SK-N-SH (cell line): ENCODE data around the gene COG2. TPM values are rescaled to one million over a fixed set of nuclear protein-coding genes. Genes with fewer than 3 reads are reported as not detected.

Source experiments
- CTCF ChIA-PET: fragments of 300-600, 350-600 bp; formaldehyde crosslinking; extraction: SDS; loops from one replicate; lab custom pipeline; 2021; lab: Yijun Ruan, JAX
- POLR2A ChIA-PET: fragments of 350-600 bp; sonication (Branson Sonifier 250); formaldehyde crosslinking; extraction: SDS; loops from one replicate; lab custom pipeline; 2020; ENCODE audit warnings: antibody characterized with exemption, inconsistent platforms; lab: Yijun Ruan, JAX
- DNase-seq: peaks from one replicate; pipeline ENCODE4 v3.0.0; 2012
- H2AFZ ChIP-seq: fragments of 200-600 bp; sonication (generic); 2 replicates; pipeline ENCODE4 v1.8.1; 2016; ENCODE audit warnings: antibody characterized with exemption, mild to moderate bottlenecking, low read depth
- H3F3A ChIP-seq: fragments of 200-600 bp; sonication (generic); replicated peaks from 2 replicates; pipeline ENCODE3; 2016; ENCODE audit warnings: antibody characterized with exemption, mild to moderate bottlenecking; ENCODE audit not compliant: insufficient read depth
- H3K27ac ChIP-seq, 2 experiments: fragments of 200-500 bp in 1 of 2; fragments of 200-600 bp in 1 of 2; sonication (Bioruptor generic) in 1 of 2; sonication (generic), shearing (Covaris generic) in 1 of 2; 2 replicates each; pipeline versions ENCODE4 v1.5.1 to v1.6.1; 2014 to 2016; ENCODE audit warnings: low read depth in 2 of 2, inconsistent platforms in 1 of 2, low read length in 1 of 2, mild to moderate bottlenecking in 1 of 2, mixed read lengths in 1 of 2
- H3K27me3 ChIP-seq: fragments of 200-600 bp; sonication (generic), shearing (Covaris generic); 2 replicates; pipeline ENCODE4 v1.6.1; 2016; ENCODE audit warnings: mixed run types; ENCODE audit not compliant: insufficient read depth
- H3K36me3 ChIP-seq, 2 experiments: fragments of 200-500 bp in 1 of 2; fragments of 200-600 bp in 1 of 2; sonication (Bioruptor generic) in 1 of 2; sonication (generic) in 1 of 2; replicated peaks in 1 of 2; 2 replicates each; pipeline versions ENCODE3 to v1.5.1; 2014 to 2016; ENCODE audit warnings: low read length in 1 of 2, mild to moderate bottlenecking in 1 of 2; ENCODE audit not compliant: insufficient read depth in 2 of 2, control insufficient read depth in 1 of 2
- H3K4me1 ChIP-seq, 2 experiments: fragments of 200-500 bp in 1 of 2; fragments of 200-600 bp in 1 of 2; sonication (Bioruptor generic) in 1 of 2; sonication (generic), shearing (Covaris generic) in 1 of 2; 2 replicates each; pipeline versions ENCODE4 v1.5.1 to v1.6.1; 2014 to 2016; ENCODE audit warnings: low read depth in 1 of 2, low read length in 1 of 2, mixed run types in 1 of 2; ENCODE audit not compliant: insufficient read depth in 2 of 2, control insufficient read depth in 1 of 2
- H3K4me2 ChIP-seq: fragments of 200-600 bp; sonication (generic), shearing (Covaris generic); 2 replicates; pipeline ENCODE4 v1.6.1; 2017; ENCODE audit warnings: mixed run types
- H3K4me3 ChIP-seq, 2 experiments: fragments of 200-500 bp in 1 of 2; fragments of 200-600 bp in 1 of 2; sonication (Bioruptor generic) in 1 of 2; sonication (generic), shearing (Covaris generic) in 1 of 2; 2 replicates each; pipeline versions ENCODE4 v1.5.1 to v1.8.1; 2014 to 2016; ENCODE audit warnings: low read depth in 2 of 2, inconsistent platforms in 1 of 2, low read length in 1 of 2, mild to moderate bottlenecking in 1 of 2, mixed read lengths in 1 of 2, moderate library complexity in 1 of 2
- H3K79me2 ChIP-seq: fragments of 200-600 bp; sonication (generic); 2 replicates; pipeline ENCODE4 v1.8.1; 2017; ENCODE audit warnings: mild to moderate bottlenecking; ENCODE audit not compliant: insufficient read depth
- H3K9ac ChIP-seq: fragments of 200-600 bp; sonication (generic); 2 replicates; pipeline ENCODE4 v1.6.1; 2017; ENCODE audit warnings: mixed run types
- H3K9me2 ChIP-seq: fragments of 200-600 bp; sonication (generic); 2 replicates; pipeline ENCODE4 v1.6.1; 2017; ENCODE audit warnings: mixed run types
- H3K9me3 ChIP-seq: fragments of 200-600 bp; sonication (generic); 2 replicates; pipeline ENCODE4 v1.6.1; 2017; ENCODE audit warnings: mixed run types, mild to moderate bottlenecking, moderate library complexity
- H4K20me1 ChIP-seq: fragments of 200-600 bp; sonication (generic); 2 replicates; pipeline ENCODE4 v1.6.1; 2017; ENCODE audit warnings: mild to moderate bottlenecking, mixed run types; ENCODE audit not compliant: insufficient read depth
- CHD2 ChIP-seq: fragments of 150-350 bp; IDR thresholded peaks from 2 replicates; pipeline ENCODE4 v1.6.1; 2018; ENCODE audit warnings: low read length; ENCODE audit not compliant: partially characterized antibody
- CTCF ChIP-seq: fragments of 200-600 bp; sonication (generic); IDR thresholded peaks from 2 replicates; pipeline ENCODE4 v1.6.1; 2017; ENCODE audit warnings: antibody characterized with exemption, mild to moderate bottlenecking, moderate library complexity
- FOXJ3 ChIP-seq: sonication (generic); formaldehyde crosslinking; IDR thresholded peaks from 2 replicates; pipeline ENCODE4 v1.5.1; 2020; ENCODE audit warnings: mild to moderate bottlenecking, missing genetic modification reagents
- GABPA ChIP-seq: IDR thresholded peaks from 2 replicates; pipeline ENCODE4 v1.4.0; 2012; ENCODE audit warnings: low read depth, mild to moderate bottlenecking
- MAX ChIP-seq: IDR thresholded peaks from 2 replicates; pipeline ENCODE4 v1.4.0; 2012; ENCODE audit warnings: low read depth
- RAD21 ChIP-seq: IDR thresholded peaks from 2 replicates; pipeline ENCODE4 v1.6.1; 2012; ENCODE audit warnings: mild to moderate bottlenecking, low read length
- RFX5 ChIP-seq: IDR thresholded peaks from 2 replicates; pipeline ENCODE4 v1.6.1; 2012; ENCODE audit warnings: mild to moderate bottlenecking, improper control_type of control experiment, low read length
- SIN3A ChIP-seq: IDR thresholded peaks from 2 replicates; pipeline ENCODE4 v1.6.1; 2012; ENCODE audit warnings: low read depth, mild to moderate bottlenecking, low read length, moderate library complexity, borderline replicate concordance
- SMC3 ChIP-seq: IDR thresholded peaks from 2 replicates; pipeline ENCODE4 v1.6.1; 2012; ENCODE audit warnings: low read depth, low read length, improper control_type of control experiment
- WGBS: methylation state at CpG from one replicate; pipeline ENCODE4 v1.1.6; 2017; ENCODE audit warnings: low lambda C conversion rate; 5-methylcytosine and 5-hydroxymethylcytosine counted together
- polyA plus RNA-seq, 3 experiments: library from polyadenylated mRNA; depleted of rRNA; stranded (reverse); fragments of >200 nt; gene quantifications; 2 replicates each; pipeline ENCODE4 v1.2.3, GENCODE V29; 2012
- TF ChIP-seq, protein P1 (sequence below): IDR thresholded peaks from 2 replicates; pipeline ENCODE4 v1.4.0; 2012; ENCODE audit warnings: low read depth, borderline replicate concordance
- TF ChIP-seq, protein P2 (sequence below): fragments of 150-350 bp; IDR thresholded peaks from 2 replicates; pipeline ENCODE4 v1.6.1; 2016; ENCODE audit warnings: mild to moderate bottlenecking, low read depth, low read length

The COG2 gene
- polyA plus RNA-seq, 1 of the 3 experiments (the other 2 are of a cell fraction): 11.0 TPM

GRCh38 chr1:230631477-230631876, 10.8 kb upstream of the COG2 start:
- no peaks in the 10 kb centered on the region for H3K9me3 ChIP-seq
- H3K9ac ChIP-seq: no peak overlapping the region
- no peak overlapping the region for H3K4me2 ChIP-seq
- POLR2A ChIA-PET: no interaction called here
- no peak overlapping the region for H3K27ac ChIP-seq
- no peaks in the 10 kb centered on the region for H3K4me1 ChIP-seq
- no peak overlapping the region for H2AFZ ChIP-seq
- no peaks in the 10 kb centered on the region for H3K27me3 ChIP-seq
- no peak overlapping the region for H3K4me3 ChIP-seq
- no peaks in the 10 kb centered on the region for H3K36me3 ChIP-seq
- CTCF ChIA-PET: interaction anchor here (1.1 kb wide), 1 partner anchor 12 kb away, joined by 3 read pairs; no protein-coding TSS in a partner anchor
- peaks cover 5% of the 10 kb centered on the region for H3F3A ChIP-seq
- H3K79me2 ChIP-seq: no peaks in the 10 kb centered on the region
- no peaks in the 10 kb centered on the region for H3K9me2 ChIP-seq
- no peaks in the 10 kb centered on the region for H4K20me1 ChIP-seq
- no peak for DNase-seq
- TF ChIP-seq RFX5 (no peak), CHD2 (no peak), FOXJ3 (CRISPR knock-in tag) (no peak), SIN3A (no peak), CTCF (no peak), MAX (no peak), RAD21 (no peak), GABPA (no peak)
- TF ChIP-seq, protein P1, sequence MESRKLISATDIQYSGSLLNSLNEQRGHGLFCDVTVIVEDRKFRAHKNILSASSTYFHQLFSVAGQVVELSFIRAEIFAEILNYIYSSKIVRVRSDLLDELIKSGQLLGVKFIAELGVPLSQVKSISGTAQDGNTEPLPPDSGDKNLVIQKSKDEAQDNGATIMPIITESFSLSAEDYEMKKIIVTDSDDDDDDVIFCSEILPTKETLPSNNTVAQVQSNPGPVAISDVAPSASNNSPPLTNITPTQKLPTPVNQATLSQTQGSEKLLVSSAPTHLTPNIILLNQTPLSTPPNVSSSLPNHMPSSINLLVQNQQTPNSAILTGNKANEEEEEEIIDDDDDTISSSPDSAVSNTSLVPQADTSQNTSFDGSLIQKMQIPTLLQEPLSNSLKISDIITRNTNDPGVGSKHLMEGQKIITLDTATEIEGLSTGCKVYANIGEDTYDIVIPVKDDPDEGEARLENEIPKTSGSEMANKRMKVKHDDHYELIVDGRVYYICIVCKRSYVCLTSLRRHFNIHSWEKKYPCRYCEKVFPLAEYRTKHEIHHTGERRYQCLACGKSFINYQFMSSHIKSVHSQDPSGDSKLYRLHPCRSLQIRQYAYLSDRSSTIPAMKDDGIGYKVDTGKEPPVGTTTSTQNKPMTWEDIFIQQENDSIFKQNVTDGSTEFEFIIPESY: no peak
- TF ChIP-seq, protein P2, sequence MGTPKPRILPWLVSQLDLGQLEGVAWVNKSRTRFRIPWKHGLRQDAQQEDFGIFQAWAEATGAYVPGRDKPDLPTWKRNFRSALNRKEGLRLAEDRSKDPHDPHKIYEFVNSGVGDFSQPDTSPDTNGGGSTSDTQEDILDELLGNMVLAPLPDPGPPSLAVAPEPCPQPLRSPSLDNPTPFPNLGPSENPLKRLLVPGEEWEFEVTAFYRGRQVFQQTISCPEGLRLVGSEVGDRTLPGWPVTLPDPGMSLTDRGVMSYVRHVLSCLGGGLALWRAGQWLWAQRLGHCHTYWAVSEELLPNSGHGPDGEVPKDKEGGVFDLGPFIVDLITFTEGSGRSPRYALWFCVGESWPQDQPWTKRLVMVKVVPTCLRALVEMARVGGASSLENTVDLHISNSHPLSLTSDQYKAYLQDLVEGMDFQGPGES: no peak
- WGBS: 15% methylated on average over 1 of the region's 1 CpG

DNA sequence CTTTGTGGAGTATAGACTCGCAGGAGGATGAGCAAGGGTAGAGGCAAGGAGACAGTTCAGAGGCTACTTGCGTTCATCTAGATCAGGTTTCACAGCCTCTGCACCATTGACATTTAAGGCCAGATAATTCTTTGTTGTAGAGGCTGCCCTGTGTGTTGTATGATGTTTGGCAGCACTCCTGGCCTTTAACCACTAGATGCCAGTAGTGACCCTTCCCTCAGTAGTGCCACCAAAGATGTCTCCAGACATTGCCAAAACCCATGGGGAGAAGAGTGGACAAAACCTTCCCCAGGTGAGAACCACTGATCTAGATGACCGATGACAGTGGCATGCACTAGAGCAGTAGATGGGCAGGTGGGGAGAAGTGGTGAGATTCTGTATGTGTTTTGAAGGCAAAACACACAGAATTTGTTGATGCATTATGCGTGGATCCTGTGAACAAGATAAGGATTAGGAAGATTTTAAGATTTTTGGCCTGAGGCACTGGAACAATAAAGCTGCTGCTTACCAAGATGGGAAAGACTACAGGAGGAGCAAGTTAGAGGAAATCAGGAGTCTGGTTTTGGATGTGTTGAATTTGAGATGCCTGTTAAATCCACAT, 9.9 kb upstream of the COG2 start:
- Histone ChIP-seq H3K27ac (no peak overlapping the region), H3K4me3 (no peak overlapping the region), H4K20me1 (no peaks in the 10 kb centered on the region), H3K9me2 (no peaks in the 10 kb centered on the region), H3F3A (peaks cover 5% of the 10 kb centered on the region), H3K4me2 (no peak overlapping the region), H3K79me2 (no peaks in the 10 kb centered on the region), H3K27me3 (no peaks in the 10 kb centered on the region; the same call in 1 of the 2 replicates), H3K9me3 (no peaks in the 10 kb centered on the region), H3K4me1 (no peaks in the 10 kb centered on the region), H2AFZ (no peak overlapping the region), H3K36me3 (no peaks in the 10 kb centered on the region), H3K9ac (no peak overlapping the region)
- DNase-seq: peak; percentile 36
- POLR2A ChIA-PET: no interaction called here
- WGBS: 39% methylated on average over 4 of the region's 4 CpGs
- CTCF ChIA-PET: interaction anchor here (1.1 to 1.8 kb wide), 3 partner anchors 10 to 150 kb away, joined by 3 to 7 read pairs (median 3); partner anchors contain the start of gene COG2
- TF ChIP-seq SMC3 (peak; percentile 61), RAD21 (peak; percentile 84), CTCF (peak; percentile 65), CHD2 (no peak)
- TF ChIP-seq, protein P1: no peak
